SK-N-SH (cell line): ENCODE measurements around the gene ABLIM2. TPM values are rescaled to one million over a fixed set of nuclear protein-coding genes. Genes with fewer than 3 reads are reported as not detected.

Source experiments
- CTCF ChIA-PET: fragments of 300-600, 350-600 bp; formaldehyde crosslinking; extraction: SDS; loops from one replicate; lab custom pipeline; 2021; lab: Yijun Ruan, JAX
- POLR2A ChIA-PET: fragments of 350-600 bp; sonication (Branson Sonifier 250); formaldehyde crosslinking; extraction: SDS; loops from one replicate; lab custom pipeline; 2020; ENCODE audit warnings: antibody characterized with exemption, inconsistent platforms; lab: Yijun Ruan, JAX
- DNase-seq: peaks from one replicate; pipeline ENCODE4 v3.0.0; 2012
- H2AFZ ChIP-seq: fragments of 200-600 bp; sonication (generic); 2 replicates; pipeline ENCODE4 v1.8.1; 2016; ENCODE audit warnings: antibody characterized with exemption, mild to moderate bottlenecking, low read depth
- H3F3A ChIP-seq: fragments of 200-600 bp; sonication (generic); replicated peaks from 2 replicates; pipeline ENCODE3; 2016; ENCODE audit warnings: antibody characterized with exemption, mild to moderate bottlenecking; ENCODE audit not compliant: insufficient read depth
- H3K27ac ChIP-seq, 2 experiments: fragments of 200-500 bp in 1 of 2; fragments of 200-600 bp in 1 of 2; sonication (Bioruptor generic) in 1 of 2; sonication (generic), shearing (Covaris generic) in 1 of 2; 2 replicates each; pipeline versions ENCODE4 v1.5.1 to v1.6.1; 2014 to 2016; ENCODE audit warnings: low read depth in 2 of 2, inconsistent platforms in 1 of 2, low read length in 1 of 2, mild to moderate bottlenecking in 1 of 2, mixed read lengths in 1 of 2
- H3K27me3 ChIP-seq: fragments of 200-600 bp; sonication (generic), shearing (Covaris generic); 2 replicates; pipeline ENCODE4 v1.6.1; 2016; ENCODE audit warnings: mixed run types; ENCODE audit not compliant: insufficient read depth
- H3K36me3 ChIP-seq, 2 experiments: fragments of 200-500 bp in 1 of 2; fragments of 200-600 bp in 1 of 2; sonication (Bioruptor generic) in 1 of 2; sonication (generic) in 1 of 2; replicated peaks in 1 of 2; 2 replicates each; pipeline versions ENCODE3 to v1.5.1; 2014 to 2016; ENCODE audit warnings: low read length in 1 of 2, mild to moderate bottlenecking in 1 of 2; ENCODE audit not compliant: insufficient read depth in 2 of 2, control insufficient read depth in 1 of 2
- H3K4me1 ChIP-seq, 2 experiments: fragments of 200-500 bp in 1 of 2; fragments of 200-600 bp in 1 of 2; sonication (Bioruptor generic) in 1 of 2; sonication (generic), shearing (Covaris generic) in 1 of 2; 2 replicates each; pipeline versions ENCODE4 v1.5.1 to v1.6.1; 2014 to 2016; ENCODE audit warnings: low read depth in 1 of 2, low read length in 1 of 2, mixed run types in 1 of 2; ENCODE audit not compliant: insufficient read depth in 2 of 2, control insufficient read depth in 1 of 2
- H3K4me2 ChIP-seq: fragments of 200-600 bp; sonication (generic), shearing (Covaris generic); 2 replicates; pipeline ENCODE4 v1.6.1; 2017; ENCODE audit warnings: mixed run types
- H3K4me3 ChIP-seq, 2 experiments: fragments of 200-500 bp in 1 of 2; fragments of 200-600 bp in 1 of 2; sonication (Bioruptor generic) in 1 of 2; sonication (generic), shearing (Covaris generic) in 1 of 2; 2 replicates each; pipeline versions ENCODE4 v1.5.1 to v1.8.1; 2014 to 2016; ENCODE audit warnings: low read depth in 2 of 2, inconsistent platforms in 1 of 2, low read length in 1 of 2, mild to moderate bottlenecking in 1 of 2, mixed read lengths in 1 of 2, moderate library complexity in 1 of 2
- H3K79me2 ChIP-seq: fragments of 200-600 bp; sonication (generic); 2 replicates; pipeline ENCODE4 v1.8.1; 2017; ENCODE audit warnings: mild to moderate bottlenecking; ENCODE audit not compliant: insufficient read depth
- H3K9ac ChIP-seq: fragments of 200-600 bp; sonication (generic); 2 replicates; pipeline ENCODE4 v1.6.1; 2017; ENCODE audit warnings: mixed run types
- H3K9me2 ChIP-seq: fragments of 200-600 bp; sonication (generic); 2 replicates; pipeline ENCODE4 v1.6.1; 2017; ENCODE audit warnings: mixed run types
- H3K9me3 ChIP-seq: fragments of 200-600 bp; sonication (generic); 2 replicates; pipeline ENCODE4 v1.6.1; 2017; ENCODE audit warnings: mixed run types, mild to moderate bottlenecking, moderate library complexity
- H4K20me1 ChIP-seq: fragments of 200-600 bp; sonication (generic); 2 replicates; pipeline ENCODE4 v1.6.1; 2017; ENCODE audit warnings: mild to moderate bottlenecking, mixed run types; ENCODE audit not compliant: insufficient read depth
- CTCF ChIP-seq: fragments of 200-600 bp; sonication (generic); IDR thresholded peaks from 2 replicates; pipeline ENCODE4 v1.6.1; 2017; ENCODE audit warnings: antibody characterized with exemption, mild to moderate bottlenecking, moderate library complexity
- ELF1 ChIP-seq: IDR thresholded peaks from 2 replicates; pipeline ENCODE4 v1.4.0; 2012
- EZH2phosphoT487 ChIP-seq: fragments of 200-600 bp; sonication (generic); IDR thresholded peaks from 2 replicates; pipeline ENCODE4 v1.6.1; 2017; ENCODE audit warnings: low read depth, mixed run types, mild to moderate bottlenecking, antibody characterized with exemption, moderate library complexity, borderline replicate concordance
- FOSL2 ChIP-seq: IDR thresholded peaks from 2 replicates; pipeline ENCODE4 v1.4.0; 2012; ENCODE audit warnings: low read depth, mild to moderate bottlenecking, moderate library complexity, borderline replicate concordance
- GABPA ChIP-seq: IDR thresholded peaks from 2 replicates; pipeline ENCODE4 v1.4.0; 2012; ENCODE audit warnings: low read depth, mild to moderate bottlenecking
- GATA2 ChIP-seq: sonication (generic); formaldehyde crosslinking; IDR thresholded peaks from 2 replicates; pipeline ENCODE4 v1.5.0; 2020; ENCODE audit warnings: mild to moderate bottlenecking, missing genetic modification reagents
- IRF3 ChIP-seq: fragments of 150-350 bp; IDR thresholded peaks from 2 replicates; pipeline ENCODE4 v1.6.1; 2016; ENCODE audit warnings: mild to moderate bottlenecking, low read depth, low read length
- MAX ChIP-seq: IDR thresholded peaks from 2 replicates; pipeline ENCODE4 v1.4.0; 2012; ENCODE audit warnings: low read depth
- MEF2A ChIP-seq: IDR thresholded peaks from 2 replicates; pipeline ENCODE4 v1.4.0; 2012; ENCODE audit warnings: low read depth, borderline replicate concordance
- MXI1 ChIP-seq: IDR thresholded peaks from 2 replicates; pipeline ENCODE4 v1.6.1; 2012; ENCODE audit warnings: mild to moderate bottlenecking, low read depth, low read length, improper control_type of control experiment
- NFIC ChIP-seq: IDR thresholded peaks from 2 replicates; pipeline ENCODE4 v1.4.0; 2012; ENCODE audit warnings: borderline replicate concordance
- NRF1 ChIP-seq: IDR thresholded peaks from 2 replicates; pipeline ENCODE4 v1.6.1; 2012; ENCODE audit warnings: low read depth, mild to moderate bottlenecking, low read length
- RAD21 ChIP-seq: IDR thresholded peaks from 2 replicates; pipeline ENCODE4 v1.6.1; 2012; ENCODE audit warnings: mild to moderate bottlenecking, low read length
- RFX5 ChIP-seq: IDR thresholded peaks from 2 replicates; pipeline ENCODE4 v1.6.1; 2012; ENCODE audit warnings: mild to moderate bottlenecking, improper control_type of control experiment, low read length
- SMC3 ChIP-seq: IDR thresholded peaks from 2 replicates; pipeline ENCODE4 v1.6.1; 2012; ENCODE audit warnings: low read depth, low read length, improper control_type of control experiment
- TAF1 ChIP-seq: IDR thresholded peaks from 2 replicates; pipeline ENCODE4 v1.6.1; 2012; ENCODE audit warnings: low read depth, mild to moderate bottlenecking, low read length, moderate library complexity, borderline replicate concordance
- TEAD4 ChIP-seq: IDR thresholded peaks from 2 replicates; pipeline ENCODE4 v1.4.0; 2012; ENCODE audit warnings: mild to moderate bottlenecking, borderline replicate concordance; ENCODE audit not compliant: insufficient read depth
- USF2 ChIP-seq: fragments of 150-350 bp; IDR thresholded peaks from 2 replicates; pipeline ENCODE4 v1.6.1; 2017; ENCODE audit warnings: antibody characterized with exemption, low read length, low read depth, borderline replicate concordance
- whole genome bisulfite sequencing: methylation state at CpG from one replicate; pipeline ENCODE4 v1.1.6; 2017; ENCODE audit warnings: low lambda C conversion rate; 5-methylcytosine and 5-hydroxymethylcytosine counted together
- polyA plus RNA-seq, 3 experiments: library from polyadenylated mRNA; depleted of rRNA; stranded (reverse); fragments of >200 nt; gene quantifications; 2 replicates each; pipeline ENCODE4 v1.2.3, GENCODE V29; 2012

ABLIM2 gene
- polyA plus RNA-seq, 1 of the 3 experiments (the other 2 are of a cell fraction): 0.53 TPM

GRCh38 chr4:8179074-8179473 lies 20.5 kb upstream of the ABLIM2 start:
- TF ChIP-seq RAD21 (no peak), MEF2A (no peak), CTCF (no peak), GATA2 (CRISPR knock-in tag) (no peak)
- H3K27ac ChIP-seq: no peak overlapping the region
- H3K4me2 ChIP-seq: no peak overlapping the region
- H2AFZ ChIP-seq: no peak overlapping the region
- no peaks in the 10 kb centered on the region for H4K20me1 ChIP-seq
- POLR2A ChIA-PET: interaction anchor here (0.8 kb wide), 1 partner anchor 62 kb away, joined by 3 read pairs; no protein-coding TSS in a partner anchor
- no peak overlapping the region for H3K4me3 ChIP-seq
- H3K9ac ChIP-seq: no peak overlapping the region
- H3K79me2 ChIP-seq: no peaks in the 10 kb centered on the region
- H3K4me1 ChIP-seq: peaks cover 0 to 18% of the 10 kb centered on the region in 2 experiments; a peak in 1 of 4 replicates
- H3K9me3 ChIP-seq: no peaks in the 10 kb centered on the region
- no peaks in the 10 kb centered on the region for H3K27me3 ChIP-seq
- H3K9me2 ChIP-seq: no peaks in the 10 kb centered on the region
- no peak for DNase-seq
- 69% methylated on average over 9 of the region's 10 CpGs for WGBS
- CTCF ChIA-PET: interaction anchor here (0.7 to 1.6 kb wide), 4 partner anchors 12 to 377 kb away, joined by 3 to 5 read pairs (median 4); no protein-coding TSS in a partner anchor
- no peaks in the 10 kb centered on the region for H3K36me3 ChIP-seq
- H3F3A ChIP-seq: no peaks in the 10 kb centered on the region

- Histone ChIP-seq H2AFZ (no peak overlapping the region), H3K4me2 (no peak overlapping the region), H4K20me1 (no peaks in the 10 kb centered on the region), H3K9me3 (no peaks in the 10 kb centered on the region), H3K79me2 (no peaks in the 10 kb centered on the region), H3K9me2 (no peaks in the 10 kb centered on the region), H3K4me3 (no peak overlapping the region), H3F3A (no peaks in the 10 kb centered on the region), H3K9ac (no peak overlapping the region), H3K27ac (no peak overlapping the region), H3K27me3 (no peaks in the 10 kb centered on the region), H3K4me1 (peaks cover 0 to 18% of the 10 kb centered on the region in 2 experiments; a peak in 1 of 4 replicates), H3K36me3 (no peaks in the 10 kb centered on the region)
- ChIA-PET CTCF (interaction anchor here (1.8 to 2.9 kb wide), 9 partner anchors 10 to 233 kb away, joined by 8 to 58 read pairs (median 25); partner anchors contain the start of gene SH3TC1), POLR2A (no interaction called here)
- WGBS: 74% methylated on average over 8 of the region's 11 CpGs
- TF ChIP-seq TEAD4: no peak
- DNase-seq: no peak
Measured at GRCh38 chr4:8177956-8178355, 19.3 kb upstream of the ABLIM2 start.

GRCh38 chr4:8177552-8177951 lies 18.9 kb upstream of the ABLIM2 start:
- no peaks in the 10 kb centered on the region for H4K20me1 ChIP-seq
- POLR2A ChIA-PET: interaction anchor here (1.0 to 1.1 kb wide), 2 partner anchors 17 to 20 kb away, joined by 3 read pairs; no protein-coding TSS in a partner anchor
- WGBS: 44% methylated on average over 4 of the region's 6 CpGs
- no peak for TF ChIP-seq GATA2 (CRISPR knock-in tag)
- TF ChIP-seq USF2: no peak
- TF ChIP-seq GABPA: no peak
- TF ChIP-seq ELF1: no peak
- TF ChIP-seq MAX: no peak
- no peak for TF ChIP-seq EZH2phosphoT487
- TF ChIP-seq NRF1: no peak
- no peak for TF ChIP-seq FOSL2
- TF ChIP-seq NFIC: no peak
- TF ChIP-seq SMC3: no peak
- TF ChIP-seq RFX5: no peak
- TF ChIP-seq TAF1: no peak
- no peak for TF ChIP-seq IRF3
- no peak for TF ChIP-seq MXI1

More at GRCh38 chr4:8177552-8177951, 18.9 kb upstream of the ABLIM2 start:
- no peak overlapping the region for H3K9ac ChIP-seq
- H3K36me3 ChIP-seq: no peaks in the 10 kb centered on the region
- DNase-seq: peak; percentile 60
- no peak overlapping the region for H3K4me3 ChIP-seq
- no peak overlapping the region for H2AFZ ChIP-seq
- H3F3A ChIP-seq: no peaks in the 10 kb centered on the region
- H3K27me3 ChIP-seq: no peaks in the 10 kb centered on the region
- H3K9me2 ChIP-seq: no peaks in the 10 kb centered on the region
- H3K4me1 ChIP-seq: peaks cover 0 to 18% of the 10 kb centered on the region in 2 experiments; a peak in 1 of 4 replicates
- CTCF ChIA-PET: interaction anchor here (0.5 to 2.9 kb wide), 61 partner anchors 8 to 420 kb away, joined by 3 to 58 read pairs (median 6); partner anchors contain the start of genes ABLIM2 and SH3TC1
- no peaks in the 10 kb centered on the region for H3K79me2 ChIP-seq
- no peak overlapping the region for H3K4me2 ChIP-seq
- no peak overlapping the region for H3K27ac ChIP-seq
- no peaks in the 10 kb centered on the region for H3K9me3 ChIP-seq
